Mesothelial cell of epicardium (in vitro differentiated cells): Measurements from ENCODE around the gene FOXP3. TPM values are rescaled to one million over a fixed set of nuclear protein-coding genes. Genes with fewer than 3 reads are reported as not detected.

Experiments used
- DNase-seq, 2 experiments: peaks; one replicate each; pipeline ENCODE4 v3.0.0; 2021; ENCODE audit warnings: low spot score in 2 of 2; ENCODE audit not compliant: unreplicated experiment in 2 of 2
- H3K27ac Mint-ChIP-seq: 2 replicates; pipeline ENCODE4 v1.8.0; 2021; ENCODE audit warnings: mixed read lengths
- H3K27me3 Mint-ChIP-seq: 2 replicates; pipeline ENCODE4 v1.8.0; 2021; ENCODE audit warnings: low read depth, mixed read lengths
- H3K36me3 Mint-ChIP-seq: 2 replicates; pipeline ENCODE4 v1.8.0; 2021; ENCODE audit warnings: mixed read lengths
- H3K4me1 Mint-ChIP-seq: 2 replicates; pipeline ENCODE4 v1.8.0; 2021; ENCODE audit warnings: mixed read lengths
- H3K4me3 Mint-ChIP-seq: 2 replicates; pipeline ENCODE4 v1.8.0; 2021; ENCODE audit warnings: mild to moderate bottlenecking, moderate library complexity, mixed read lengths
- H3K9me3 Mint-ChIP-seq: 2 replicates; pipeline ENCODE4 v1.8.0; 2021; ENCODE audit warnings: mixed read lengths
- total RNA-seq: library from RNA; stranded (reverse); gene quantifications from 3 replicates; pipeline ENCODE4 v1.2.1, GENCODE V29; 2021
- TF ChIP-seq, protein P1 (sequence below): fragments of 200-600 bp; sonication (generic); IDR thresholded peaks from one replicate; pipeline ENCODE4 v1.5.0; 2021; ENCODE audit warnings: antibody characterized with exemption; ENCODE audit not compliant: unreplicated experiment

Gene FOXP3
- total RNA-seq, 1 donor from 2014 or later = 0.34 TPM

- DNase-seq = no peak
- peaks cover 16% of the 10 kb centered on the region for H3K9me3 Mint-ChIP-seq
- no peaks in the 10 kb centered on the region for H3K4me1 Mint-ChIP-seq
- TF ChIP-seq, protein P1, sequence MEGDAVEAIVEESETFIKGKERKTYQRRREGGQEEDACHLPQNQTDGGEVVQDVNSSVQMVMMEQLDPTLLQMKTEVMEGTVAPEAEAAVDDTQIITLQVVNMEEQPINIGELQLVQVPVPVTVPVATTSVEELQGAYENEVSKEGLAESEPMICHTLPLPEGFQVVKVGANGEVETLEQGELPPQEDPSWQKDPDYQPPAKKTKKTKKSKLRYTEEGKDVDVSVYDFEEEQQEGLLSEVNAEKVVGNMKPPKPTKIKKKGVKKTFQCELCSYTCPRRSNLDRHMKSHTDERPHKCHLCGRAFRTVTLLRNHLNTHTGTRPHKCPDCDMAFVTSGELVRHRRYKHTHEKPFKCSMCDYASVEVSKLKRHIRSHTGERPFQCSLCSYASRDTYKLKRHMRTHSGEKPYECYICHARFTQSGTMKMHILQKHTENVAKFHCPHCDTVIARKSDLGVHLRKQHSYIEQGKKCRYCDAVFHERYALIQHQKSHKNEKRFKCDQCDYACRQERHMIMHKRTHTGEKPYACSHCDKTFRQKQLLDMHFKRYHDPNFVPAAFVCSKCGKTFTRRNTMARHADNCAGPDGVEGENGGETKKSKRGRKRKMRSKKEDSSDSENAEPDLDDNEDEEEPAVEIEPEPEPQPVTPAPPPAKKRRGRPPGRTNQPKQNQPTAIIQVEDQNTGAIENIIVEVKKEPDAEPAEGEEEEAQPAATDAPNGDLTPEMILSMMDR = no peak
- H3K4me3 Mint-ChIP-seq = no peak overlapping the region
- H3K27ac Mint-ChIP-seq = no peak overlapping the region
- H3K36me3 Mint-ChIP-seq = peaks cover 16% of the 10 kb centered on the region
- no peaks in the 10 kb centered on the region for H3K27me3 Mint-ChIP-seq
Measured at GRCh38 chrX:49247346-49247745, 17.2 kb downstream of the FOXP3 start.

- Mint-ChIP-seq H3K9me3 (peaks cover 13% of the 10 kb centered on the region), H3K4me1 (no peaks in the 10 kb centered on the region)
Measured at GRCh38 chrX:49246541-49246940, 18.0 kb downstream of the FOXP3 start.

GRCh38 chrX:49244207-49244606 lies 20.3 kb downstream of the FOXP3 start:
- H3K9me3 Mint-ChIP-seq = peaks cover 7% of the 10 kb centered on the region
- H3K27ac Mint-ChIP-seq = no peak overlapping the region
- DNase-seq = no peak
- peaks cover 13% of the 10 kb centered on the region for H3K36me3 Mint-ChIP-seq
- no peak overlapping the region for H3K4me3 Mint-ChIP-seq
- no peaks in the 10 kb centered on the region for H3K27me3 Mint-ChIP-seq
- TF ChIP-seq, protein P1 = no peak
- H3K4me1 Mint-ChIP-seq = no peaks in the 10 kb centered on the region

More at GRCh38 chrX:49246541-49246940, 18.0 kb downstream of the FOXP3 start:
- H3K27ac Mint-ChIP-seq = no peak overlapping the region
- H3K36me3 Mint-ChIP-seq = peaks cover 16% of the 10 kb centered on the region
- H3K27me3 Mint-ChIP-seq = no peaks in the 10 kb centered on the region
- DNase-seq = no peak
- TF ChIP-seq, protein P1 = no peak
- H3K4me3 Mint-ChIP-seq = no peak overlapping the region

- Mint-ChIP-seq H3K36me3 (peaks cover 11% of the 10 kb centered on the region), H3K4me1 (no peaks in the 10 kb centered on the region), H3K27me3 (no peaks in the 10 kb centered on the region), H3K9me3 (peaks cover 7% of the 10 kb centered on the region), H3K27ac (no peak overlapping the region), H3K4me3 (no peak overlapping the region)
- TF ChIP-seq, protein P1 = no peak
- DNase-seq = no peak
Measured at GRCh38 chrX:49243166-49243565, 21.3 kb downstream of the FOXP3 start.

DNA sequence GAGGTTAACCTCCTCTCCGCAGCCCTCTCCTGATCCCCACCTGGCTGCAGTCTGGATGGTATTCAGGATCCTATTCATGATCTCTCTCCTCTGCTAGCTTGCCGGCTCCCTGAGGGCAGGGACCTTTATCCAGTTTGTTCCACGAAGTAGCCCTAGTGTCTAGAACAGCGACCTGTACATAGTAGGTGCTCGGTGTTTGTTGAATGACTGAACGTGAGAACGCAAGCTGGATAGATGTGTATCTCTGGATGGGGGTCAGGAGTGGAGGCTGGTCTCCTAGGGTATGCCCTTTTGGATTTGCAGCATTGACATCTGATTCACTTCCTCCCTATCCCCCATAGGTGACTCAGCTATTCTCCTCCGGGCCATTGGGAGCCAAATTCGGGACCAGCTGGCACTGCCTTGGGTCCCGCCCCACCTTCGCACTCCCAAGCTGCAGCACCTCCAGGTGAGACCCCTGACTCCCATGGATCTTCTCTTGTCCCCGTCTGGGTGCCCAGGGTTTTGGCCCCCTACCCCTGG lies 21.9 kb downstream of the FOXP3 start:
- H3K36me3 Mint-ChIP-seq = peaks cover 11% of the 10 kb centered on the region
- no peaks in the 10 kb centered on the region for H3K4me1 Mint-ChIP-seq
- H3K9me3 Mint-ChIP-seq = peaks cover 7% of the 10 kb centered on the region
- H3K27ac Mint-ChIP-seq = no peak overlapping the region
- no peak overlapping the region for H3K4me3 Mint-ChIP-seq
- TF ChIP-seq, protein P1 = no peak
- no peak for DNase-seq
- no peaks in the 10 kb centered on the region for H3K27me3 Mint-ChIP-seq

DNA sequence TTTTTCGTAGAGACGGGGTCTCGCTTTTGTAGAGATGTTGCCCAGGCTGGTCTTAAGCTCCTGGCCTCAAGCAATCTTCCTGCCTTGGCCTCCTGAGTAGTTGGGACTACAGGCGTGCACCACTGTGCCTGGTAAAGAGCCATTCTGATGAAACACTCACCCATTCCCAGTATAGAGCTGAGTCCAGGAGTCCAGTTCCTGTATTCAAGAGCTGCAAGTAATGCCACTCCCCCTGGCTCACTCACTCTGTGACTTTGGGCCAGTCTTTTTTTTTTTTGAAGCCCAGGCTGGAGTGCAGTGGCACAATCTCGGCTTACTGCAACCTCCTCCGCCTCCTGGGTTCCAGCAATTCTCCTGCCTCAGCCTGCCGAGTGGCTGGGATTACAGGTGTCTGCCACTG lies 25.8 kb downstream of the FOXP3 start:
- no peak overlapping the region for H3K27ac Mint-ChIP-seq
- DNase-seq = no peak
- peaks cover 11% of the 10 kb centered on the region for H3K36me3 Mint-ChIP-seq
- peaks cover 7% of the 10 kb centered on the region for H3K9me3 Mint-ChIP-seq
- H3K4me3 Mint-ChIP-seq = no peak overlapping the region
- H3K27me3 Mint-ChIP-seq = no peaks in the 10 kb centered on the region
- H3K4me1 Mint-ChIP-seq = no peaks in the 10 kb centered on the region
- TF ChIP-seq, protein P1 = no peak
